ENCODE measurements around the gene NIP7.

DNA sequence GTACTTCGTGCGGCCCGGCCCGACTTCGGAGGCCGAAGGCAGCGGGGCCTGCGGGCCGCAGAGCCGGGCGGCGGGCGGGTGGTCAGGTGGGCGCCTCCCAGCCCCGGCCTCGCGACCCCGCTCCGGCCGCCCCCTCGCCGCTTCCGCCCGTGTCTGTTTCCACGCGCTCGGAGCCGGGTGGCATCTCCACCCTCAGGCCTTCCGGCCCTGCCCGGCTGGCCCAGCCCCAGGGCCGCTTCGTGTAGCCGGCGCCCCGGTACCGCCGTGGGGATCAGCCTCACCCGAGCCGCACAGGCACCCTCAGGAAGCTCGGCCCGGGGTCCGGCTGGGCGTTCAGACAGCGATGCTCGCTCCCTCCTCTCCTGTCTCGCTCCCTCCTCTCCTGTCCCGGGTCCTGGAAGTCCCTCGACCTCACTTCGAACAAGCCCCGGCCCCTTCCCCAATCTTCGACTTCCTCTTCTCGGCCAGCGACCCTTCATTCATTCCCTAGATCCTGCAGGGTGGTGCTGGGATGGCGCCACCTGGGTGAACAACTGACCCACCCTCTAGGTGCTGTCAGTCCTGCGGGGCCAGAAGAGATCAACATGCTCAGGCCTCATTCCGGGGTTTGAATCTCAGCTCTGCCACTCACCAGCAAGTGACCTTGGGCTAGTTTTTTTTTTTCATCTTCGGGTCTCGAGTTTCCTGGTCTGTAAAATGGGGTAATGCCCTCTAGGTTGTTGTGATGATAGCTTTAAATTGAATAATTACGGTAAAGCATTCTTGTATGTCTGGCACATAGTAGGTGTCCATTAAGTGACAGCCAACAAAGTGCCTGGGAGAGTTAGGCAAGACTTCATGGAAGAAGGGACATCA lies 27.8 kb upstream of the NIP7 start:
- peak; percentile 19 for TF ChIP-seq CTCF (IDR thresholded peaks at IDR 0.05)
- no peak for TF ChIP-seq EZH2 (IDR thresholded peaks at IDR 0.05)

Measured in neural progenitor cell (in vitro differentiated cells).